GM19238 (cell line): Measurements from ENCODE around the gene ZNF521.

ENCODE experiments used
- DNase-seq: peaks from one replicate; pipeline ENCODE4 v3.0.0; 2011; ENCODE audit warnings: low spot score; ENCODE audit not compliant: insufficient read length

Gene ZNF521

GRCh38 chr18:25132786-25133496 lies 219.0 kb downstream of the ZNF521 start:
- no peak for DNase-seq

DNA sequence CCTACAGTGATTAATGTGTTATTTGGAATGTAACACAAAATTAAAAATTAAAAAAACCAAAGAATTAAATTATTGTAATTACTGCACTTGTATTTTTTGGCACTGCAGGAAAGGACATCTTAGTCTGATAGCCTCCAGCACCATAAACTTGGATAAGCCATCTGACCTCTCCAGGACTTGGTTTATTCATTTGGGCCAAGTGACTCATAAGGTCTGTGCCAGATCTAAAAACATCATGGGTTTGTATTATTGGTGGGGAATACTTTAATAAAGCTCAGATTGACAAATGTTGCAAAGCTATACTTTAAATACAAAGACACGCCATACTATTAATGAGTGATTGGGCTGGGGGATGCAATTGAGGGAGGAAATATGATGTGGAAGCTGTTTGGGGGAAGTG lies 225.2 kb downstream of the ZNF521 start:
- DNase-seq: no peak

- DNase-seq: no peak
Observed at GRCh38 chr18:25125680-25126079, 226.3 kb downstream of the ZNF521 start.

DNA sequence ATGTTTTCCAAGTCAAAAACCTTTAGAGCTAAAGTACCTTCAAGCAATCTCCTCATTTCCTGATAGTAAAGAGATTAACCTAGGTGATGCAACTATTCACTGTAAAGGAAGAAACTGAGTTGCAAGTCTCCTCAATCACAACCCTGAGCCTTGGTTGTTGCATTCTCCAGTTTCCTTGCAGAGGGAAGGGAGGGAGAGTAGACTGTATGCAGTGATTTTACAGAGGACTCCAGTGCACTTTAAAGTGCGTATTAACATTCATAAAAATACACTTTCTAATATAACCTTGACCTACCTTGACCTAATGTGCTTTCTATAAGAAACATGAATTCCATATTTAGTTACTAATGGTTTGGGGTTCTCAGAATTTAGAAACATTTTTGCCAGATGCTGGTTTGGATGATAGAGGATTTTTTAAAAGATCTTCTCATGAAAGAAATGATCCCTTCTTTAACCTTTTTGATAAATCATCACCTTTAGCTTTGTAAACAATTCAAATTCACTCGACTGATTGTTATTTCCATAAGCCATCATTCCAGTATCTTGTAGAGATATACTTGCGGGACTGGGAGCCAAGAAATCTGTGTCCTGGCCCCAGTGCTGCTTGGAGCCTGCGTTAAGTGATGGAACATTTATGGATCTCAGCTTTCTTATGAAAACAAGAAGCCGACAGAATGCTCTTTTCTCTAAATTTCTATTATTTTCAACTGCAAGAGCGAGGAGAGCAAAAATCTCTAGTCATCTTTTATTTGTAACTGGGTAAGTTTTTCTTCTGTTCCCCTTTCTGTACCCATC lies 228.3 kb downstream of the ZNF521 start:
- DNase-seq: no peak

DNA sequence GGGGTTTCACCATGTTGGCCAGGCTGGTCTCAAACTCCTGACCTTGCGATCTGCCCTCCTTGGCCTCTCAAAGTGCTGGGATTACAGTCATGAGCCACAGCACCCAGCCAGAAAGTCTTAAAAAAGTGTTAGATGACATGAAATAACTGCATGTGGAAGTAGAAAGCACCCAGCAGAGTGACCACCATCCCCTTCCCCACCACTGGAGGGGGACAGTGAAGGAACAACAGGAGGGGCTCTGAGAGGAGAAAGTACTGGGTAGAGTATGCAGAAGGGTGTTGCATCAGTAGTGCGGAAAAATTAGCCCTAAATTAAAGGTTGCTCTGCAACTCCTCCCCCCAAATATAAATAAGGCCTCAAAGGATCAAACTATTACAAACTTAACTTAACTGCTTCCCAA lies 230.5 kb downstream of the ZNF521 start:
- DNase-seq: no peak

- no peak for DNase-seq
Observed at GRCh38 chr18:25113566-25113965, 238.4 kb downstream of the ZNF521 start.

- no peak for DNase-seq
Observed at GRCh38 chr18:25112821-25113434, 239.0 kb downstream of the ZNF521 start.

DNA sequence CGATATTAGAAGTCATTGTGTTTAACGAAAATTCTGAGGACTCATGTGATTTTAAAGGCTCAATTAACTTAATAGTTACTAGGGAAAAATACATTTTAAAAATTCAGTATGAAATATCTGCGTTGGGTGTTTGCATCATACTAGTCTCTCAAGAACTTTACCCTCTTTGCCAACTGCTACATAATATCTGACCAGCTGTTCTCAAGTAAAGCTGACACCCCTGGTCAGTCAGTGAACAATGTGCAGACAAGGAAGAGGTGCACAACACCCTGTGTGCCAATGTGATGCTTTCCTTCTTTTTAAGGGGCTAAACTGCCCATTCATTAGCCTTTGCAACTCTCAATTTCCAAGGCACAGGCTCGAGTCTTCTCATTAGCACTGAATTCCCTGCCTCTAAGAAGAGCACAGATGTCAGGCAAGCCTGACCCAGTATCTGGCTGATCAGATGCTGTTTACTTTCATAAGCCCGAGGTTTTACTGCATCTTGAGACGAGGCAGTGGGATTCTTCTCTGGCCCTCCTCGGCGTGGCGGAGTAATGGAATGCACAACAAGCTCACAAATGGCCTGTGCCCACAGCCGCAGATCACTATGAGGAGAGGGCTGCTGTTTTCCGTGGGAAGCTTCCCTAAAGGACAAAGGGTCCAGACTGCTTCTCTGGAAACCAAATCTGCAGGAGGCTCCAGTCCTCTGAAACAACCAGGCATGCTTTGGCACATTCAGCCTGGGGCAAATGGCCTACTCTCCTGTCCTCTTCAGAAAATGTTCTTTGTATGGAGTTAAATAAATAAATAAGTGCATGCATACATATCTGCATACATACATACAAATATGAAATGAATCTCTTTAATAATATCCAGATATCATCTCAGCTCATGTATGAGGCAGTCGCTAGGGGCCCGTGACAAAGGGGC lies 240.3 kb downstream of the ZNF521 start:
- no peak for DNase-seq

DNA sequence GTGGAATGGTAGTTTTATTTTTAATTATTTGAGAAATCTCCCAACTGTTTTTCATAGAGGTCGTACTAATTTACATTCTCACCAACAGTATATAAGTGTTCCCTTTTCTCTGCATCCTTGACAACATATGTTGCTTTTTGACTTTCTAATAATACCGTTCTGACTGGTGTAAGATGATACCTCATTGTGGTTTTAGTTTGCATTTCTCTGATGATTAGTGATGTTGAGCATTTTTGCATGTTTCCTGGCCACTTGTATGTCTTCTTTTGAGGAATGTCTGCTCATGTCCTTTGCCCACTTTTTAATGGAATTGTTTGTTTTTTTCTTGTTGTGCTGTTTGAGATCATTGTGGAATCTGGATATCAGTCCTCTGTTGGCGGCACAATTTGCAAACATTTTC lies 242.5 kb downstream of the ZNF521 start:
- DNase-seq: no peak

GRCh38 chr18:25103468-25104155 lies 248.4 kb downstream of the ZNF521 start:
- no peak for DNase-seq

DNA sequence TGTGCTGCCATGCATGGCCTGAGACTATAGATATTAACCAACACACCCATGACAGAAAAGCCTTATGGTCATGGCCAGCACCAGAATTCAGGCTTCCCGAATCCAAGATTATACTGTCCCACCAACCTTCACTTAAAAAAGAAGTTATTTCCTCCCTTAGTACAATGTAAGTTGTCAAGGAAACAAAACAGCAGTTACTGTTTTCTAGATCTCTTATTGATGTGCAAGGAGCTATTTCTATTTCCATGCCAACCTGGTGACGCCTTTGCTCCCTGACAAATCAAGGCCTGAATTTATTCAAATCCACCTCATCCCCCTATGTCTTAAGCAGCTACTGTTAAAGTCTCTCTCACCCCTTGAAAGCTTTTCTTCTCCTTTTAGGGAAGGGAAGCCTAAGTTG lies 249.3 kb downstream of the ZNF521 start:
- DNase-seq: no peak

DNA sequence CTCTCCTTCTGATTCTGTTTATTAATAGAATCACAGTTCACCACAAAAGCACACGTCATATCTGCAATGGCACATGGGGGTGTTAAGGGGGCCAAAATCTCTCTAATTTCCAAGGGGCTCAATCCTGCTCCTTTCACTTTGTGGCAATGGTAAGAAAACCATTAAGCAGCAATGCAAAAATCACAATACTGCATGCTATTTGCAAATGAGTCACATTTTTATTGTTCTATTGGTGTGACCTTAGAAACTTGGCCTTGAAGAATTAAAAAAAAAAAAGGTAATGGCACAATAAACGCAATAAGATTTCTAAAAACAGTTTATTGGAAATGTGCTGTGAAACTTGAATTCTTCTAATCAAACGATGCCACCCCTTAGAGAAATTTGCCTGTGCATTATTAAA lies 251.5 kb downstream of the ZNF521 start:
- DNase-seq: no peak

DNA sequence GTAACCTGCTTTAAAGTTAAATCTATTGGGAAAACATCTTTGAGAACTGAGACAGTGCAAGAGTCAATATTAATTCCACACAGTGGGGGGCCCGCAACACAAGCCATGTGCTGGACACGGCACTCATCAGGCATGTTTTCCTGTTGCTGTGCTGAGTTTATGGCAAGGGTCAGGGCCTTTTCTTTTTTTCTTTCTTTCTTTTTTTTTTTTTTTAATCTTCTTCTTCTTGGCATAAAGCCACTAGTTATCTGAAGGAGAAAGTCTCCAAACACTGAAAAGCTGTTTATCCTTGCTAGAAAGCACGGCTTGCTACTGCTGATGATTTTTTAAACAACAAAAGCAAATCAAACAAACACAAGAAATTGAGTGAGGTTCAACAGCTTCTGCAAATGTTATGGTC lies 252.1 kb downstream of the ZNF521 start:
- DNase-seq: no peak

DNA sequence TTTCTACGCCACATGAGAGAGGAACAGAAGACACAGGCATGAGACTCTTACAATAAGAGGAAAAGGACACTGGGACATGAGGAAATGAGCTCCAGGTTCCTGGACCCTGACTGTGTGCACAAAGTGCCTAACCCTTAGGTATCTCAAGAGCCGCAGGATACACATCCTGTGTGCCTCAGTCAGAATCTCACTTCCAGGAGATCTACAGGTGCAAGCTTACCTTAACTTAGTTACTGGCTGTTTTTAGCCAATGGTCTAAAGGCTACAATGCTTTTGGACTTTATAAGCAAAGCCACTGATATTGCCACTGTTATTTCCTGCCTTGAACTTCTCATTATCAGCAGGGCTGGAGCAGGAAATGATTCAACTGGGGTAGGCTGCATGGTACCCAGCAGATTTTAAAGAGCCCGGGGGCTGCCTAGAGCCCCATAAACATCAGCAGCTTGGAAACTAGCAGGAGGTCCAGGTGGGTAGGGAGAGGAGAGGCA lies 254.4 kb downstream of the ZNF521 start:
- DNase-seq: no peak

- no peak for DNase-seq
Observed at GRCh38 chr18:25097057-25097456, 254.9 kb downstream of the ZNF521 start.

DNA sequence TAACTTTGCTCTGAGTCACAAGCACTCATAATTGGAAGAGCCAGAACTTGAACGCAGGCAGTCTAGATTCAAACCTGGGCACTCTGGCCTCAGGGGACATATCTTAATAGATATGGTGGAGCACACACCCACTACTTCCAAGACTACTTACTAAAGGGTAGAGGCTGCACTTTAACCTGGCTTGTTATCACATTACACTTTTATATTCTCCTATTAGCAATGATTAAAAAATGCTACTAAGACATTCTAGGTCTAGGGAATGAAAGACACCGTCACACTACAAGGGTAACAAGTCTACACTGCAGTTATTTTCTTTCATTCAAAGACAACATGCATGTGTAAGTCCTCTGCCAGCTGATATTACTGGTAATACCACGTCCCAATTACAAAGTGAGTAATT lies 258.8 kb downstream of the ZNF521 start:
- DNase-seq: no peak

DNA sequence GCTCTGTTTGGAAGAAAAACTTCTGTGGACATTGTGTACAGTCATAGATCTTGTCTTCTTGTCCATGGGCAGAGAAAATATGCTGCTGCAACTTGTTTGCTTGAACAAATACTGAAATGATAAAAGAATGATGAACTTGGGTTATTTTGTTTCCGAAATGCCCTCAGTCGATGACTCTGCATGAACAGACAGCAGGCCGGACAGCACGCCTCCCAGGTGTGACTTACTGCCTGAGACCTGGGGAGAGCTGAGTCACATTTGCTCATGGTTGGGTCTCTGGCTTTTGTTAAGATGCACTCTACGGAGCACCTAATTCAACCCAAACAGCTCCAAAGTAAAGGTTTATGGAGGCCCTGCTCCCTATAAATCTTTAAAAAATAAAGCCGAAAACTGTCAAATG lies 262.5 kb downstream of the ZNF521 start:
- DNase-seq: no peak

DNA sequence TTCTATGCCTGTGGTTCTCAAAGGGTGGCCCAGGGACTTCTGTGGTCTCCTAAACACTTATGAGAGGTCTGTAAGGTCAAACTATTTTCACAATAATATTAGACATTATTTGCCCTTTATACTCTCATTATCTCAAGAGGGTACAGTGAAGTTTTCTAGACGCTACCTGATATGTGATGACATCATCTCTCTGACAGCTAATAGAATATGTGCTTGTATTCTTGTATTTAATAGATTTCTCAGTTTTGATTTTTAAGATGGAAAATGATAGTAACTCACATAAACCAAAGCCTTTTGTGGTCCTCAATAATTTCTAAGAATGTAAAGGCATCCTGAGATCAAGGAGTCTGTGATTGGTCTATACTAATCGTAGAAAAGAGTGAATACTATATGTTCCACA lies 265.1 kb downstream of the ZNF521 start:
- DNase-seq: no peak

- no peak for DNase-seq
Observed at GRCh38 chr18:25081001-25081400, 271.0 kb downstream of the ZNF521 start.

GRCh38 chr18:25080211-25080610 lies 271.8 kb downstream of the ZNF521 start:
- DNase-seq: no peak
